22Rv1 (cell line): ENCODE results near the gene TRHDE.

Experiments
- H3K27ac ChIP-seq: fragments of 450-650 bp; 2 replicates; pipeline ENCODE4 v1.5.1; 2017
- CTCF ChIP-seq: fragments of 450-650 bp; IDR thresholded peaks from 2 replicates; pipeline ENCODE4 v1.5.1; 2017; ENCODE audit warnings: mild to moderate bottlenecking
- ZFX ChIP-seq: fragments of 450-650 bp; IDR thresholded peaks from 2 replicates; pipeline ENCODE4 v1.6.1; 2017; ENCODE audit warnings: antibody characterized with exemption, borderline replicate concordance

TRHDE gene

GRCh38 chr12:72574138-72574537, 302.0 kb downstream of the TRHDE start:
- H3K27ac ChIP-seq = no peak overlapping the region
- TF ChIP-seq CTCF = no peak
- TF ChIP-seq ZFX = no peak

DNA sequence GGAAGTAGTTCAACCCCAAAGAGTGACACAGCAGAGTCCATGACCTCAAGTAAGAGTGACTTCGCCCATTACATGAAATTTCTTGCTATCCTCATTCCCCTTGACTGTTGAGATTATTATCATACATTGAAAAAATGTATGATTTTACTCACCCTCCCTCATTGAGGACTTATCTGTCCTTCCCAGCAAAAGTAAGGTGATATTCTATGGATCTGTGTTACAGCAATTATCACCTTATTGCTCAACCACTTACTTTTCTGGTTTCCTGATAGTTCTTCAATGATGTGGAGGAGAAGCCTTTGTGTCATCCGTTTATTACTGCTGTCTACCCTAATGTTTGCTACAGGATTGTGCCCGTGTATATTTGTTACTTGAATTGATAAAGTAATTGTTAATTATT, 306.2 kb downstream of the TRHDE start:
- H3K27ac ChIP-seq = no peak overlapping the region
- no peak for TF ChIP-seq CTCF
- TF ChIP-seq ZFX = no peak

GRCh38 chr12:72586456-72586855, 314.3 kb downstream of the TRHDE start:
- no peak overlapping the region for H3K27ac ChIP-seq
- TF ChIP-seq ZFX = no peak
- no peak for TF ChIP-seq CTCF

DNA sequence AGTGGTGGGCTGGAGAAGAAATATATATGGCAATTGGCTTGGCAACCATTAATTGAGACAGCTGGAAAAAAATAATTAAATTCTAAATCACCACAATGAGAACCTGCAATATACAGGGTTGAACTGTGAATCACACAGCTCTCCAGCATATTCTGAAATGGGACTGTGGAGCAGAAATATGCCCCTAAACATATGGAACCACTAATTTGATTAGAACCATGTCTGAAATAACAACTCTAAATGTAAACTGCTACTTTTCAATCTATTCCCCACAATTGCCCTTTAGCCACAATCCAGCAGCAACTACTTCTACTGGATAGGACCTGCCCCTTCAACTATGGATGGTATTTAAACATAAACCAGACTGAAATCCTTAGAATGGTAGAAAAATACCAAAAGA, 330.4 kb downstream of the TRHDE start:
- TF ChIP-seq CTCF = no peak
- TF ChIP-seq ZFX = no peak
- no peak overlapping the region for H3K27ac ChIP-seq

GRCh38 chr12:72605975-72606374, 333.8 kb downstream of the TRHDE start:
- no peak overlapping the region for H3K27ac ChIP-seq
- no peak for TF ChIP-seq CTCF
- TF ChIP-seq ZFX = no peak

DNA sequence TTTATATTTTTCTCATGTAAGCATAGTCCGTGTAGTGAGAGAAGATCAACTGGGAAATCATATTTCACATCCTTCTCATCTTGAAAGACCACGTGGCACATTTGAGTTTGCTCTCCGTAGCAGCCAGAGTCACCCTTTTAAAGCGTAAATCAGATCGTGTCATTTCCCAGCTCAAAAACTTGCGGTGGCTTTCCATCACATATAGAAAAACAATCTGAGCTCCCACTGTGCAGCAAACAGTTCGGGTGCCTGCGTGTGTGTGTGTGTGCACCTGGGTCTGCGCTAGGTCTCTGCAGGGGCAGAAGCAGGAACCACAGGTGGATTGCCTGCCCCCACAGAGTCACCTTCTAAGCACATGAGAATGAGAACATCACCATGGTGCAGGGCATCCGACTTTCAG, 338.2 kb downstream of the TRHDE start:
- H3K27ac ChIP-seq = no peak overlapping the region

DNA sequence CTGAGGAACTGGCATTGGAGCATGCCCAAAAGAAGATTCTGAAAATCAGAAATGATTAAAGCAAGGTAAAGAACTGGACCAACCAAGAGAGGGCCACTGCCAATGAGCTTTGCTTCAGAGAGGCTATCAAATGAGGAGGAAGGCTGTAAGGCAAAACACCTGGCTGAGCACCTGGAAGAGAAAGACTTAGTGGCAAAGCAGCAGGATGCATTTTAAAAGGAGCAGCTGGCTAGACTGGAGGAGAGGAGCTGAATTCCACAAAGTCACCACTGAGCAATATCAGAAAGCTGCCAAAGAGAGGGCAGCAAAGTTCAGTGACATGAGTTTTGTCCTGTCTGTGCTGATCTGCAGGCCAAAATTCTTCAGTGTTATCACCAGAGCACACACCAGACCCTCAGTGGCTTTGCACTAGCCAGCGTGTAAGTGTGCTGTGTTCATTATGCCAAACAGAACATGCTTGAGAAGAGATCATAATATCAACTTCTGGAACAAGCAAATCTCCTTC, 338.7 kb downstream of the TRHDE start:
- H3K27ac ChIP-seq = no peak overlapping the region
- TF ChIP-seq CTCF = no peak
- no peak for TF ChIP-seq ZFX

More for the DNA sequence above, 338.2 kb downstream of the TRHDE start:
- no peak for TF ChIP-seq ZFX
- no peak for TF ChIP-seq CTCF
